ENCODE measurements around the gene PAX3. TPM values are rescaled to one million over a fixed set of nuclear protein-coding genes. Genes with fewer than 3 reads are reported as not detected.

PAX3 gene
- total and polyA plus RNA-seq, 11 donors: 0.42 TPM; not detected in 10

GRCh38 chr2:222291485-222291841, 7.3 kb downstream of the PAX3 start:
- Histone ChIP-seq H3K9me3 (no peaks in the 10 kb centered on the region), H3K27ac (no peak overlapping the region), H3K4me3 (no peak overlapping the region), H3K27me3 (peaks cover 80 to 100% (median 98%) of the 10 kb centered on the region in 9 donors), H3K36me3 (no peaks in the 10 kb centered on the region), H3K4me1 (peaks cover 0 to 24% (median 10%) of the 10 kb centered on the region in 12 donors)
- TF ChIP-seq CTCF (IDR thresholded peaks at IDR 0.05): no peak
- TF ChIP-seq POLR2A (IDR thresholded peaks at IDR 0.05): no peak
- no peak for ATAC-seq
- intact Hi-C loops (cut with DNase I): no loop called here
- DNase-seq: no peak
- 13 to 39% (median 19%) methylated on average over 4 of the region's 4 CpGs for WGBS, 4 donors

- TF ChIP-seq POLR2A (IDR thresholded peaks at IDR 0.05) (no peak), CTCF (IDR thresholded peaks at IDR 0.05) (no peak)
- H3K27me3 ChIP-seq: peaks cover 75 to 100% (median 98%) of the 10 kb centered on the region in 9 donors
- intact Hi-C loops (cut with DNase I): no loop called here
- no peaks in the 10 kb centered on the region for H3K36me3 ChIP-seq
- peaks cover 0 to 19% (median 10%) of the 10 kb centered on the region in 12 donors for H3K4me1 ChIP-seq
- DNase-seq (no peak), ATAC-seq (peak in 2 of 4 donors; percentile 32 to 46)
- no peak overlapping the region for H3K27ac ChIP-seq
- H3K4me3 ChIP-seq: peak overlapping the region in 3 of 12 donors; percentile 3 to 24 (median 18)
- H3K9me3 ChIP-seq: no peaks in the 10 kb centered on the region
- 2 to 3% (median 2%) methylated on average over 40 to 45 of the region's 45 CpGs for WGBS, 4 donors
Measured at GRCh38 chr2:222290736-222291484, 7.9 kb downstream of the PAX3 start.

DNA sequence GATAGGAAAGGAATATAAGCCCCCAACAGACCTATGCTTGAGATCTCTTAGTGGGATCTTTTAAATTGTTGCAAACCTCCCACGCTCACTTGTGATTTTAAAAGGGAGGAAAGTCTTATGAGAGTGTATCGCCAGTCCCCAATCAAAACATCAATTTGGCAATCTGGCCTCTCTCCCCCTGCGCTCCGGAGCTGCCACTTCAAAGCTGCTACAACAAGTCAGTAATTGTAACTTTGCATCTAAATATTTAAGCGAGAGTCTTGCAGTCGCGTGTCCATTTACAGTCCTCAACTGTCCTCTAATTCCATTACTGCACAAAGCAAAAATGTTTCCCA, 8.4 kb downstream of the PAX3 start:
- no peak for TF ChIP-seq POLR2A (IDR thresholded peaks at IDR 0.05)
- TF ChIP-seq CTCF (IDR thresholded peaks at IDR 0.05): no peak
- H3K4me3 ChIP-seq: no peak overlapping the region
- H3K27me3 ChIP-seq: peaks cover 70 to 100% (median 97%) of the 10 kb centered on the region in 9 donors

DNA sequence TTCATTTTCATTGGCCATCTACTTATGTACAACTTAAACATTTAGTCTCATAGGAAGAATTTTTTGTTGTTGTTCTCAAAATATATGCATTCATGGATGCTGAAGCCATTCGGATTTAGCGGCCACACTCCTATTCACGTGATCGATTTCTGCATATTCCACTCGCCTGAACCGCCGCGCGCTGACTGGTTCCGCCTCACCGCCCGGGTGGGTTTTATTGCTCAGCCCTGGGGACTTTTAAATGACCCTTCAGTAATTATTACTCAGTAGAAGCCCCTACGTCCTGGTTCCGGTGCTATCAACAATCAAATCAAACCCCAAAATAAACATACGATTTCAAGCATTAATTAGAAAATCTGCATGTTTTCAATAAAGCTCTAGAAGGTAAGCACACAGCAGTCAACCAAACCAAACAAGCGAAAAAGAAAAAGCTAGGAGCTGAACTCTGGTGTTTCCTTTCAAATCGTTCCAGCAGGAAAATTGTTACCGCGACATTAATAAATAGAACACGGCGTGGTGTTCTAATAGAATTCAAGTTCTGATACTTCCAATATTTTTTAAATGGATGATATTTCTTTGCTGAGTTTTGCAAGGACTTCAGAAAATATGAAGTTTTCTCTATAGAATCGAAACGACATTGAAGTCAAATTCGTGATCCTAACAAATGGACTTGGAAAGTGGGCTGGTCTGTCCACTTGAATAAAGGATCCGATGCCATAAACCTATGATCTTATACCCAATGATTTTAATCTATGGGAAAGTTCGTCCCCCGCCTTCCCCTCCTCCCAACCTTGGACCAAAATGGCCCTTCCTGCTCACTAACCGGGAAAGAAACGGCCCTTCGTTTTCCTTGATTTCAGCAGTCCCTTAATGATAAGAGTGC, 9.3 kb downstream of the PAX3 start:
- intact Hi-C loops (cut with DNase I): no loop called here
- peaks cover 63 to 100% (median 97%) of the 10 kb centered on the region in 9 donors for H3K27me3 ChIP-seq
- peaks cover 0 to 7% (median 0%) of the 10 kb centered on the region in 12 donors for H3K4me1 ChIP-seq
- 7 to 12% (median 10%) methylated on average over 30 of the region's 30 CpGs for WGBS, 4 donors
- H3K36me3 ChIP-seq: no peaks in the 10 kb centered on the region
- ATAC-seq (no peak), DNase-seq (no peak)
- TF ChIP-seq POLR2A (IDR thresholded peaks at IDR 0.05): no peak
- TF ChIP-seq CTCF (IDR thresholded peaks at IDR 0.05): no peak
- H3K27ac ChIP-seq: no peak overlapping the region
- H3K4me3 ChIP-seq: no peak overlapping the region
- H3K9me3 ChIP-seq: no peaks in the 10 kb centered on the region

More for the DNA sequence above, 8.4 kb downstream of the PAX3 start:
- intact Hi-C loops (cut with DNase I): no loop called here
- Histone ChIP-seq H3K9me3 (no peaks in the 10 kb centered on the region), H3K27ac (no peak overlapping the region), H3K36me3 (no peaks in the 10 kb centered on the region), H3K4me1 (peaks cover 0 to 14% (median 6%) of the 10 kb centered on the region in 12 donors)
- 7 to 13% (median 11%) methylated on average over 7 of the region's 7 CpGs for WGBS, 4 donors
- ATAC-seq (no peak), DNase-seq (no peak)

All from heart left ventricle (tissue), 16 donors.